HepG2 (cell line): ENCODE data around the gene CAB39. TPM values are rescaled to one million over a fixed set of nuclear protein-coding genes. Genes with fewer than 3 reads are reported as not detected.

Experiments
- AFF4 ChIP-seq: sonication (generic); formaldehyde crosslinking; IDR thresholded peaks from 2 replicates; pipeline ENCODE4 v1.4.0; 2020; ENCODE audit warnings: missing genetic modification reagents
- GPBP1L1 ChIP-seq: sonication (generic); formaldehyde crosslinking; IDR thresholded peaks from 2 replicates; pipeline ENCODE4 v1.5.0; 2020; ENCODE audit warnings: mild to moderate bottlenecking, missing genetic modification reagents
- KLF16 ChIP-seq, 2 experiments: sonication (generic) in 1 of 2; formaldehyde crosslinking in 1 of 2; IDR thresholded peaks; 2 replicates each; pipeline versions ENCODE4 v1.6.1 to v1.8.0; 2016 to 2023; ENCODE audit warnings: missing genetic modification reagents in 2 of 2, missing compliant biosample characterization in 1 of 2
- MEIS1 ChIP-seq: sonication (generic); formaldehyde crosslinking; IDR thresholded peaks from 2 replicates; pipeline ENCODE4 v1.9.0; 2021; ENCODE audit warnings: mild to moderate bottlenecking, missing genetic modification reagents, moderate library complexity, borderline replicate concordance
- NFKBIZ ChIP-seq: IDR thresholded peaks from 2 replicates; pipeline ENCODE4 v1.6.1; 2018; ENCODE audit warnings: missing genetic modification reagents, missing compliant biosample characterization
- PBX3 ChIP-seq: sonication (generic); formaldehyde crosslinking; IDR thresholded peaks from 2 replicates; pipeline ENCODE4 v1.8.1; 2023; ENCODE audit warnings: missing genetic modification reagents, inconsistent platforms, borderline replicate concordance
- ZKSCAN5 ChIP-seq: sonication (generic); formaldehyde crosslinking; IDR thresholded peaks from 2 replicates; pipeline ENCODE4 v1.5.1; 2020; ENCODE audit warnings: mild to moderate bottlenecking, missing genetic modification reagents
- polyA plus RNA-seq, 8 experiments: library from polyadenylated mRNA; depleted of rRNA in 3 of 8; stranded (reverse) in 7 of 8; unstranded in 1 of 8; fragments of >200 nt; fragmentation: Illumina TruSeq in 4 of 8; extraction: Trizol in 4 of 8; gene quantifications; 2 replicates each; pipeline versions ENCODE4 v1.2.1 to v1.2.3, GENCODE V29; 2011 to 2016; ENCODE audit warnings: low read depth in 4 of 8, missing spikeins in 1 of 8, mixed read lengths in 1 of 8; ENCODE audit not compliant: insufficient read depth in 1 of 8
- total RNA-seq, 5 experiments: library from RNA; depleted of rRNA; stranded (reverse); fragments of >200 nt; fragmentation: Illumina TruSeq; extraction: Trizol; gene quantifications; 2 replicates each; pipeline ENCODE4 v1.2.3, GENCODE V29; 2016; ENCODE audit warnings: low read depth in 1 of 5

Gene CAB39
- total and polyA plus RNA-seq, 2 of the 13 experiments (the other 11 are each of a cell fraction or from before 2014, with no cell fraction given), result 19.3 to 45.3 TPM

GRCh38 chr2:230843132-230843531 is 130.5 kb downstream of the CAB39 start (continued):
- TF ChIP-seq PBX3 (CRISPR knock-in tag) (no peak), NFKBIZ (no peak), AFF4 (no peak), KLF16 (CRISPR knock-in tag; IDR thresholded peaks at IDR 0.05) (no peak), ZKSCAN5 (CRISPR knock-in tag) (no peak), MEIS1 (CRISPR knock-in tag) (no peak), GPBP1L1 (no peak)
